Fibroblast of skin of right quadriceps (primary cell): ENCODE measurements around the gene CCDC122.

Experiments used
- DNase-seq: peaks from one replicate; pipeline ENCODE4 v3.0.0-alpha.2; 2013

CCDC122 gene

DNA sequence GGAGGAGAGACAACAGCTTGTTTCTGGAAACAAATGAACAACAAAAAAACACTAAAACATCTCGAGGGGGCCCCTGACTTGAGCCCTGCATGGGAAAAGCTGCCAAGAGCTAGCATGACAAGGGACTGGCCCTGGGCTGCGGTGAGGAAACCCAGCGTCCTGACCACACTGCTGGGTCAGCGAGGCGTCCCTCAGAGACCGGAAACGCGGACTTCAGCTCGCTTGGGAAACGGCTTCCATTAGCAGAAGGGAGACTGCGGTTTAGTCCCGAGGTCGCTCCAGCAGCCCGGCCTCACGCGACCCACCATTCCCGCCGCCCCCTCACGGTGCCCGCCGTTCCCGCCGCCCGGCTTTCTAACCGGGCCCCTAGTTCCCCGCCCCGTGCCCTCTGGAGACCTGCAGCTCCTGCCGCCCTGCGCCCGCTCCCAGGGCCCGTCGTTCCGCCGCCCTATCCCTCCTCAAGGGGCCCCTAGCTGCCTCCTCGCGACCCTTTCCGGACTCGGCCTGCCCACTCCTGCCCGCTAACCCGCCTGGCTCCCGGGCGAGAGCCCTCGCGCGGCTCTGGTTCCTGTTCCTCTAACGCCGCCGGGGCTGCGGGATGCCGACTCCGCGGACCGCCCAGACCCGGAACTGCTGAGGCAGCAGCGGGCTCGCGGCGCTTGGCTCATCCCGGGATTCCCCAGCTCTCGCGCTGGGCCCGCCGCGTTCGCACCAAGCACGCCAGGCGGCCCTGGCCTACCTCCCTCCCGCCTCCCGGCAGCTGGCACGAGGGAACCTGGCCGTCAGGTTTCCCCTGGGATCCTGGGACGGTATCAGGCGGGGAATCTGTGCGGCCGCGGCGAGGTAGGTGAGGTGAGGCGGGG, at the start of gene CCDC122:
TSS of gene CCDC122 (minus strand) at position 849 of the 863 bp plus-strand sequence. CDS start 10,364 bp downstream, outside the sequence.
- DNase-seq: peak; percentile 79

DNA sequence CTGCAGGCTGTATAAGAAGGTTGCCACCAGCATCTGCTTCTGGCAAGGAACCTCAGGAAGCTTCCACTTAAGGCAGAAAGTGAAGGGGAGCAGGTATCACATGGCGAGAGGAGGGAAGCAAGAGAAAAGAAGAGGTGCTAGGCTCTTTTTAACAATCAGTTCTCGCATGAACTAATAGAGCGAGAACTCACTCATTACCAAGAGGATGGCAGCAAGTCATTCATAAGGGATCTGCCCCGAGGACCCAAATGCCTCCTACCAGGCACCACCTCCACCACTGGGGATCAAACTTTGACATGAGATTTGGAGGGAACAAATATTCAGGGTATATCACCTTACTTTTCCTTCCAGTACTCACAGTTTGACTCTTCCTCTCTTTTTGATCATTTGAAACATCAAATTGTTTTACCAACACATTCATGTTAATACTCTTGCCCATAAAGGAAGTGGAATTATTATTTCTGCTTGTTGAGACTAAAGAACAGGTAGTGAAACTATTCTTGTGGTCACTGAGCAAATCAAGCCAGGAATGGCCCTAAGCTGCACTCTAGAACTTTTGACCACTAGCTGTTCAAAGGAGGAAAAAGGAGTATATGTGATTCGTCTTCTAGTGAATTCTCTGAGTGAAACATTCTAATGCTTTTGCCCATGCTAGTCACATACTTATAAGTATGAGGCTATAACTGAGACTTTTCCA, 45.2 kb upstream of the CCDC122 start:
- no peak for DNase-seq

DNA sequence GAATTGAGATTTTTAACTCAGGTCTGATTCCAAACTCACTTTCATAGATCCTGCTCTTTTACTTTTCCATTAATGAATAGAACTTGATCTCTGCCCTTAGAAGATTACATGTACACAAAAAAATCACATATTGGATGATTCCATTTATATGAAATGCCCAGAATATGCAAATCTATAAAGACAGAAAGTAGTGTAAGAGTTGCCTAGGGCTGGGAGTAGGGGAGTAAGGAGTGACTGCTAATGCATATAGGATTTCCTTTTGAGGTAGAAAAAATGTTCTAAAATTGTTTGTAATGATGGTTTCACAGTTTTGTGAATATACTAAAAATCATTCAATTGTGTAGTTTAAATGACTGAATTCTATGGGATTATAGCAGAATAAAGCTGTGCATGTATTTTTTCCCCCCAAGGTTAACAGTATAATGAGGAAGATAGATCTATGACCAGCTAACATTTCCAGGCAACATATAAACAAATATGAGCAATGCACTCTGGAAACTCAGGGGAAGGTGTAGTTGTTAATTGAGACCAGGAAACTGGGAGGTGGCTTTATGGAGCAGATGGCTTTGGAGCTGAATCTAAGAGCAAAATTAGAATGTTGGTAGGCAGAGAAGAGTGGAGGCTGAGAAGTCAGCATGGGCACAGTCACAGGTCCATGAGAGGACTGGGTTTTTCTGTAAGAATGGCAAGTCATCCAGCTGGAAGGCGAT, 41.6 kb upstream of the CCDC122 start:
- DNase-seq: no peak

DNA sequence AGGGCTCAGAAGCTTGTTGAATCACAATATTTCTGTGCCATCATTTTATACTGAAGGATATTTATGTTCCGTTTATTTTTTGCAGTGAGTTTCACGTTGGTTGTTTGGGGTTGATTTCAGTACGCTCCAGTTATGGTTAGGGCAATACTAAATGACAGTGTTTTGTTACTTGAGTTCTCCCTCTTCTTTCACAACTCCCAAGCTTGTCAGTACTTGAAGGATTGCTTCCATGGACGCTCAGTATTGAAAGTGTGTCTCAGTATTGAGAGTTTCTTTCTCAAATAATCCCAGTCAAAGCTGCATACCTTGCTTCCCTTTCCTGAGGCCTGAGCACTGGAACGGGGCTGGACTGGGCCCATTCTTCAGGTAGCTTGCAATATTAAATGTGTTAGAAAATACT, 39.1 kb upstream of the CCDC122 start:
- DNase-seq: no peak

DNA sequence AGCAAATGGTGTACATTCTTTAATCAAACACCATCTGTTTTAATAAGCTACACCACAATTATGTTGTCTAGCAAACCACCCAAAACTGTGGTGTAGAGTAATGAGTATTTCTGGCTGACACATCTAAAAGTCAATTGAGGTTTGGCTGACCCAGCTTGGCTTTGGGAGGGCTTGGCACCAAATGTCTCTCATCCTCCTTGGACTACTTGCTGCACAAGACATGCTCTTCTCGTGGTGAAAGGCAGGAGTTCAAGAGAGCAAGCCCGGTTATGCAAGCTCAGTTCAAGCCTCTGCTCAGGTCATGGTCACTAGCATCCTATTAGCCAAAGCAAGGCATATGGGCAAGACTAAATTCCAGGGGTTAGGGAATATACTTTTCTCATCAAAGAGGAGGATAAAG, 37.3 kb upstream of the CCDC122 start:
- no peak for DNase-seq

DNA sequence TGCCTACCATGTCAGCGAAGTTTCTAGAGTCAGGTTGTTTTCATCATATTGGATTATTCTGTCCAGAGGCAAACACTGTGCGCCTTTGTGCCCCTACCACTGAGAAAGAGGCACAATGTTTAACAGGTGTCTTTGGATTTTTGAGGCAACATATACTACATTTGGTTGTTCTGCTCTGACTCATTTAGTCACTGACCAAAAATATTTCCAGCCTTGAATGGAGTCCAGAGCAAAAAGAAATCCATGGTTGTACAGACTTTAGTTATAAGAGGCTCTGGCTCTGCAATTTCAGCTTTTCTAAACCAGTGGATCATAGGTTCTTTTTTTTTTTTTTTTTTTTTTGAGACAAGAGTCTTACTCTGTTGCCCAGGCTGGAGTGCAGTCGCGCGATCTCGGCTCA, 35.9 kb upstream of the CCDC122 start:
- DNase-seq: peak; percentile 41

DNA sequence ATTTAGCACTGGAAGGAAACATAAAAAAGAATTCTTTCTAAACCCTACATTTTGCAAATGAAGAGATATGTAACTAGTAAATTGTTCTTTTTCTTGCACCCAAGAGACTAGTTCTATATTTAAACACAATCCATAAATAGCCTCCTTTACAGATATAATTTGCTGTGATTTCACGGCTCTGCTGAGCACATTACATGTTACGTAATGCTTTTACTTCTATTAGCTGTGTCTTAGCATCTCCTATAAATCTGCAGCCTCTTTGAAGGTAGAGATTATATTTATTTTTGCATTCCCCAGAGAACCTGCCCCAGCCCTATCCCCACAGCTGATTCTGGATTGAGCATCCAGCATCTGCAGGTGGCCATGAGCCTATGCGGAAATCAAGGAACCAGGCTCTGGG, 32.3 kb upstream of the CCDC122 start:
- DNase-seq: no peak

DNA sequence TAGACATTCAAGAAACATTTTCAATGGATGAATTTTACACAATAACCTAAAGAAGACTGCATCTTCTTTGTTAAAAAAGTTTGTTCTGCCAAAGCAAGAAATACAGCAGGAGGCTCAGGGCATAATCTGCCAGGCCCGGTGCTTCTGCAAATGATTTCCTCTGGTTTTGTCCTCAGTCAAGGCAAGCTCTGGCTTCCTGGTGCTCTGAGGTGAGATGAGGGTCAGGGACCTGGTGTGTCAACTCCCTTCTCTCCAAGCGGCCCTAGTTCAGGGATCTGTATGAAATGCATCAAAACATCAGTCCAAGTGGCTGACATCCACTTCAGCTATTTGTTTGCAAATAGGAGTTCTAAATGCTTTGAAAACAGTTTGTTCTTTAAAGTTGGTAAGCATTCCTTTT, 31.7 kb upstream of the CCDC122 start:
- DNase-seq: no peak

DNA sequence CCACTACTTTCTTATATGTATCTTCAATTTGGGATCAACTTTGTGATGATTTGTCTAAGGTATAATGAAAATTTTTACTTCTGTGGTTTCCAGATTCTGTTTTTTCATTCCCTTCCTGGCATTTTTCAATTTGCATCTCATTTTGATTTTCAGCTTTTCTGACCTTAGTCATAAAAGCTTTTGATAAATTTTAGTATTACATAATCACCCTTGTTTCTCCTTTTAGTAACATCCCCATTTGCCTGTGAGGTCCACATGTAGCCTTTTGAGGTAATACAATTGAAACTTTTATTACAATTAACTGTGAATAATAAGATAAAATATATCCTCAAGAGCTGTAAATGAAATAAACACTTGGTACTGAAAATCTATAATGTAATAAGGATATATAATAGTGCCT, 31.3 kb upstream of the CCDC122 start:
- DNase-seq: no peak

DNA sequence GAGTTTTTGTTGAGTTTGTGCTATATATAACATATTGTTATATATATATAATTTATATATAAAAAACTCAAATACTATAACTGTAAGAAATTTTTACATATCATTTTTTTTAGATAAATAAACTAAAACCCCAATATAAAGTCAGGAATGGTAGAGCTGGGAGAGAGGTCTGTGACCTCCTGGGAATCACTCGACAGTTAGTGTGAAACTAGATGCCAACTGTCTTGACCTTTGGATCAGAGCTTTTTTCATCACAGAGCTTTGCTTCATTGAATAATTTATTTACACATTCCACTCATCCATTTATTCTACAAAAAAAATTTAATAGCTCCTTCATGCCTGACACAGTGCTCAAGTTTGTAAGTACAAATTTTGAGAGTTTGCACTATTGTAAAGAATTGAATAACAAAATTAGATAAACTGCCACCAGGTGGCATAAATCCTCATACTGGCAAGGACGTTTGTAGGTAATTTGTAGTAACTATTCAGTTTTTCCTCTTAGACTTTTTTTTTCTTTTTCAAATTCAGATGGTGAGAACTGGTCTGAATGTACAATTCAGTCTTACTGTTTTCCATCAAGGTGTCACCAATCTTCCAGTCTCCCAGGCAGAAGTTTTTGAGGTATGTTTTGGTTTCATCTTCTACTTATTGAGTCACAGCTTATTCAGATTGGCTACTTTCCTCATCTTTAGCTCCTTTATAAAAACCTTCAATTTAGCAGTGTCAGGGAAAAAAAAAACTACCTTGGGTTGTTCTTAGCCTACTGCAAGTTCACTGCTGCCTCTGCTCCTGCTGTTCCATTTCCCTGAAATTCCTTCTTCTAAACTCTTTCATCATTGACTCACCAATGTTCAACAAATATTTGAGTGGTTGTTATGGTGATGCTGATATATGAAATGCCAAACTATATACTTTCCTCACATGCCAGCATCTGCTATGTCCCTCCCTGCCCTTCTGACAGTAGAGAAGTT, 28.9 kb upstream of the CCDC122 start:
- peak; percentile 78 for DNase-seq

DNA sequence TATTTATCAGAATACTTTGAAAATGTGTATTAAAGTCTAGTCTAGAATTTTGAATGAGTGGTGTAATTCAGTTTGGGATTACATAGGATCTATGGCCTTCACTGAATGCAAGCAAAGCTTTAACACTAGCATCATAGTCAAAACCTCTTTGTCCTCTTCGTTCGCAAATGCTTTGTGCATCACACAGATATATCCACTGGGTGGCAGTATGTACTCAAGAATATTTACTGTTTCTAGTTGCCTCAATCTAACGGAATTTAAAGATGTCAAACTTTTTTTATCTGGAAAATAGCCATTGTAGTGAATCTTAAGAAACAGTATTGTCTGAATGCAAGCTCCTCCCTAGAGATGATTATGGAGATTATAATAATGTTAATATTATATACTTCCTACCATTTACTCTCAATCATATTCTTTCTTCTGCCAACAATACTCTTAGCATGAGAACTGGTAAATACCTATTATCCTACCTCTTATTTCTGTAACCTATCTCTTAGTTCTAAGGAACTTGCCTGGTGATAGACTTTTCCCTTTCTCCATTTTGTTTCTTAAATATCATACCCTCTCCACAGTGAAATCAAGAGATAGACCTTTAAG, 26.0 kb upstream of the CCDC122 start:
- peak; percentile 72 for DNase-seq

DNA sequence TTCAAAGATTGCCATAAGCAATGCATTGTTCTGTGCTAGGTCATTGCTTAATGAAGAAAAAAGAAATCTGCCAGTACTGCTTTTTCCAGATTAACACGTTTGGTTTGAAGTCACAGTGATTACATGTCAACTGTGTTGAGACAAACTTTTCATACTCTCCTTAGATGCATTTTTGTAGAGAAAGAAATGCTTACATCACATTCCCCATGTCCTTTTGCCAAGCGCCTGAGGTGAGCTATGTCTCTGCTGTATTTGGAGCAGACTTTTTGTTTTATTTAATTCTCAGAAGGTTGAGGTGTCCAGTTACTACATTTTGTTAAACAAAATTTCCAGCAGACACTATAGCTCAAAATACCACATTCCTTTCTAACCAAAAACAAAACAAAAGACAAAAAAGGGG, 16.4 kb upstream of the CCDC122 start:
- no peak for DNase-seq

DNA sequence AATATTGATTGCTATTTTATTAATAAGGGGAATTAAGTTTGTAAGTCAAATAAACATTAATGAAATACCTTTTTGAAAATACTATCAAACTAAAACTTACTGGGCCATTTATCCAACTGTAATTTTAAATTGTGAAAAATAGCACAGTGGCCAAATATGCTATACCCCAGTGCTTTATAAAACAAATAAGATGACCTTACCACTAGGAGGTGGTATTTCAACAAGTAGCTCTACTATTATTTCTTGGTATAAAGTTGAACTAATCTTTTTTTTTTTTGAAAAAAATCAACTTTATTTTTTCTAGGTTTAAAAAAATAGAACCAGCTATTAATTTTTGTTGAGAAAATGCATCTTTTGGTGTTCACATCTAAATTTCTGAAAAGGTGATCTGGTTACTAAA, 14.9 kb upstream of the CCDC122 start:
- DNase-seq: no peak

DNA sequence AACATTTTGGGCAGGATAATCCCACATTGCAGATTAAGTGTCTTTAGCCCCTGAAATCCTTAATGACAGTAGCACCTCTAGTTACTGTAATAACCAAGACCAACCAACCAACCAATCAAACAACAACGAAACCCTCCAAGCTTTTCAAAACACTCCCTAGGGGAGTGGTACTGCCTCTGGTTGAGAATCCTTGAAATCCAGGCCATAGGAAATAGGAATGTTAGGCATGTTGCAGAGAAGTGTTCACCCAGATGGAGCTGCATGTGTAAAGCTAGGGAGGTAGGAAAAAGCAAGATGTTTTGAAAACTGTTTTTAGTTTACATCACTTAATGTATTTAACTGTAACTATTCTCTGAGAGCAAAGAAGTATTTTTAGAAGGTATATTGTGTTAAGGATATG, 4.7 kb upstream of the CCDC122 start:
- peak; percentile 32 for DNase-seq

DNA sequence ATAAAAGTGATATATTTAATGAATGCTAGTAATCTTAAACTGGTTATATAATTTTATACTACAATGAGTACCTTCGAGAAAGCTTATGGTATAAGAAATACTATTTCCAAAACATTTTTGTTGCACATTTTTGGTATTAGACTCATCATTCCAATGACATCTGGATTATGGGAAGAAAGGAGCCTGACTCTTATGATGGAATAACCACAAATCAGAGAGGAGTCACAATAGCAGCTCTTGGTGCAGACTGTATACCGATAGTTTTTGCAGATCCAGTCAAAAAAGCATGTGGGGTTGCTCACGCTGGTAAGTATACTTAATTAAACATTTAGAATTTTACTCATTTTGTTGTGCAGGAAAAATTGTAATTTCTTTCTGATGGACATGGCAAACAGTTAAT, 4.1 kb upstream of the CCDC122 start:
- DNase-seq: peak; percentile 44

DNA sequence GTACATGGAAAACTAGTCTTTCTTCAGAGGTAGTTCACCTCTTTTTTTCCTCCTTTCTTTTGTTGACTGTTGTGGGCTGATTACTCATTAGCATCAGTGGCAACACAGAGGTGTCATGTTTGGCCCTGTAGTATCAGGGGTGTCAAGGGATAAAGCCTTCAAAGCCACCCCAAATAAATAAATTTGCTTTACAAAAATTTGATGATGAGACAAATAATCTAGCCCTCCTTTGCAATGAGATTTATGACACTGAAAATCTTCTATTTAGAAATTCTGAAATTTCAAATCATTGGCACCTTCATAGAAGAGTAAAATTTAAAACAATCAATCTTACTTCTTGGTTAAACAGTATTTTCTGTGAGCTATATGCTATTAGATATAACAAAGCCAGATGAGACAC, 2.0 kb upstream of the CCDC122 start:
- DNase-seq: no peak

DNA sequence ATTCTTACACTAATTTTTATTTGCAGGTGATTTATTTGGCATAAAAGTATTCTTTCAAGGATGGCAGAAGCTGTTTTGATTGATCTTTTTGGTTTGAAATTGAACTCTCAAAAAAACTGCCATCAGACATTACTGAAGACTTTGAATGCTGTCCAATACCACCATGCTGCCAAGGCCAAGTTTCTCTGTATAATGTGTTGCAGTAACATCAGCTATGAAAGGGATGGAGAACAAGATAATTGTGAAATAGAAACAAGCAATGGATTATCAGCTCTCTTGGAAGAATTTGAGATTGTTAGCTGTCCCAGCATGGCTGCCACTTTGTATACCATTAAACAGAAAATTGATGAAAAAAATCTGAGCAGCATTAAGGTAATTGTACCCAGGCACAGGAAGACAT, 1.4 kb upstream of the CCDC122 start:
- DNase-seq: no peak

DNA sequence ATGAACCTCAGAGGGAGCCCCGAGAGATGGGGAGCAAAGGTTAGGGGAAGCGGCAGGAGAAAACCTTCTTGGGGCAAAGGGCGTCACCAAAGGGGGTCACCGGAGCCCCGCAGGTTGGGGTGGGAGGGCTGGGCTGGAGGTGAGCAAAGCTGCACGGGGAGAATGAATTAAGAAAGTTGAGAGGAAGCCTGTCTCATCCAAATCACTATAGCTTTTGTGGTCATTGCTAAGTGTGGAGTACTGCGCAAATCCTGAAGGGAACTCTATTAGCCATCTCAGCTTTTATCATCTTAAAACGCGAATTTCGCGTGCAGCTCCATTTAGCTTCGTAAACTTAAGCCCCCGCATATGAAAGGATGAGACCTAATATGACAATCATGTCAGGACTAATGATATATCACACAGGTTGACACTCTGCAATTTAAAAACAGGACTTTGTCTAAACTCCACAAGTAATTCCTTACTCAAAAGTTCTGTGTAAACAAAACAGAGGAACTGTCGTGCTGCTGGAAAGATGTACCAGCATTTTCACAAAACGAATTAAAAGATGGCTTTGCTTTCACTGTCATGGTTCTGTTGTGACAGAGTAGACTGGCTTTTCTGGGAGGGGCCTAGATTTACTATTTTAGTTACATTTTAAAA, 795 bp upstream of the CCDC122 start:
- no peak for DNase-seq

DNA sequence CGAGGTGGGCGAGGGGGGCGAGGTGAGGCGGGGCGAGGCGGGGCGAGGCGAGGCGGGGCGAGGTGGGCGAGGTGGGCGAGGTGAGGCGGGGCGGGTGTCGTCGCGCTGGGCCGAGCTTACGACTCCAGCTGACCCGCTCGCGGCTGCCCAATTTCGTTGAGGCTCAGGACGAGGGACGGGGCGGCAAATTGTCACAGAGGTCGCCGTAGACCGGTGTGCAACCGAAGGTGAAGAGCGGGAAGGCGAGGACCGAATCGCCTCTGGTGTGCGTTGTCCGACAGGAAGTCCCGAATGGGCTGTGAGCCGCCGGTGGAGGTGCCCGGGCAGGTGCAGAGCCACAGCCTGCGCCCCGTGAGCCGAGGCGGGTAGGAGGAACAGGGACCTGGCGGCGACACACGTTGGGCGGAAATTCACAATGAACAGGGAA, 228 bp upstream of the CCDC122 start, which contains the start of gene LACC1:
TSS of gene LACC1 (plus strand) at position 150 of the 427 bp plus-strand sequence. CDS start 1,082 bp downstream, outside the sequence.
- DNase-seq: no peak

DNA sequence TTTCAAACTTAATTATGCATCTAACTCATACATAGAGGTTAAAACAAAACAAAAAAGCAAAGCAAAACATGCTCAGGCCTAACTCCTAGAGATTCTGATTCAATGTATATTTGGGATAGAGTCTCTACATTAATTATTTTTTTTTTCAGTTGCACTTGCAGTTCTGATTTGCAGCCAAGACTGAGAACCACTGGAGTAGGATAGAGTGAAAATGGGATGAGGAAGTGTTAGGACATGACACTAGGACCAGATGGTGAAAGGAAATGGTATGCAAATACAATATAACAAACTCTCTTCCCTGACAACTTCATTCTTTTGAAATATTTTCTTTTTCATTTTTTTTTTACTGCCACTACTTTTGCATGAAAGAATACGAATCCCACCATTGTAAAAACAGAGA, 1.8 kb downstream of the CCDC122 start:
- no peak for DNase-seq

DNA sequence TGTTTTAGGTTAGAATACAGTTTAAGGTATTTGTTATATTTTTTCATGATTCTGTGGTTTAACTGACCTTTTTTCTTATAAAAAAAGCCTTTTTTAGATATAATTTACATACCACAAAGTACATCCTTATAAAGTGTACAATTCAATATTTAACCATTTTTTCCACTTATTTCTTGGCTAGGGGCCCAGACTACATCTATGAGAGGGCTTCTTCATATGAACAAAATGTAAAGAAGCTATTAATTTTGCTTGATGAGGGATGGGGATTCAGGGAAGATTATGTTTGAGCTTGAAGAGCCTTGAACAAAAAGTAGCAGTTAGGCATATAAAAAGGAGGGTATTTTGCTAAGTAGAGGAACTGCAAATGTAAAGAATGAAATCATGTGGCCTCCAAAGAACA, 2.2 kb downstream of the CCDC122 start:
- peak; percentile 38 for DNase-seq
